GM23338 (cell line): ENCODE data around the gene ATAD2B. TPM values are rescaled to one million over a fixed set of nuclear protein-coding genes. Genes with fewer than 3 reads are reported as not detected.

Experiments used
- ATAC-seq: fragments of 200-7000 bp; cut with Tn5 transposase; 3 replicates; pipeline ENCODE4 v1.9.1; 2020
- DNase-seq: peaks from one replicate; pipeline ENCODE4 v3.0.0-alpha.2; 2015; ENCODE audit warnings: low spot score
- H2AFZ ChIP-seq: fragments of 200-600 bp; sonication (generic); 2 replicates; pipeline ENCODE4 v1.8.0; 2016; ENCODE audit warnings: antibody characterized with exemption, mild to moderate bottlenecking, moderate library complexity
- H3F3A ChIP-seq: fragments of 200-600 bp; sonication (generic); replicated peaks from 2 replicates; pipeline ENCODE4 v1.8.0; 2017; ENCODE audit warnings: antibody characterized with exemption, mixed run types, low read depth
- H3K27ac ChIP-seq: fragments of 200-600 bp; sonication (generic); 2 replicates; pipeline ENCODE4 v1.6.1; 2016; ENCODE audit warnings: low read depth
- H3K27me3 ChIP-seq: fragments of 200-600 bp; sonication (generic); 2 replicates; pipeline ENCODE4 v1.8.0; 2016; ENCODE audit warnings: mild to moderate bottlenecking, mixed run types, moderate library complexity; ENCODE audit not compliant: insufficient read depth
- H3K36me3 ChIP-seq: fragments of 200-600 bp; sonication (generic); 2 replicates; pipeline ENCODE4 v1.8.0; 2016; ENCODE audit warnings: mild to moderate bottlenecking; ENCODE audit not compliant: insufficient read depth
- H3K4me1 ChIP-seq: fragments of 200-600 bp; sonication (generic); 2 replicates; pipeline ENCODE4 v1.8.0; 2016; ENCODE audit warnings: mild to moderate bottlenecking, moderate library complexity; ENCODE audit not compliant: insufficient read depth
- H3K4me2 ChIP-seq: fragments of 200-600 bp; sonication (generic); 2 replicates; pipeline ENCODE4 v1.7.1; 2017; ENCODE audit warnings: mixed run types
- H3K4me3 ChIP-seq: fragments of 200-600 bp; sonication (generic); 2 replicates; pipeline ENCODE4 v1.6.1; 2016; ENCODE audit warnings: mixed run types
- H3K79me2 ChIP-seq: fragments of 200-600 bp; sonication (generic); replicated peaks from 2 replicates; pipeline ENCODE4 v1.8.0; 2017; ENCODE audit warnings: mild to moderate bottlenecking; ENCODE audit not compliant: insufficient read depth
- H3K9me2 ChIP-seq: fragments of 200-600 bp; sonication (generic); 2 replicates; pipeline ENCODE4 v1.8.0; 2017; ENCODE audit not compliant: insufficient read depth
- H4K20me1 ChIP-seq: fragments of 200-600 bp; sonication (generic); replicated peaks from 2 replicates; pipeline ENCODE4 v1.8.0; 2017; ENCODE audit warnings: mild to moderate bottlenecking; ENCODE audit not compliant: insufficient read depth
- H3K27ac Mint-ChIP-seq: 2 replicates; pipeline ENCODE4 v1.8.0; 2020; ENCODE audit warnings: inconsistent platforms, mild to moderate bottlenecking, moderate library complexity, mixed read lengths
- H3K27me3 Mint-ChIP-seq: 3 replicates; pipeline ENCODE4 v1.8.0; 2022; ENCODE audit warnings: low read depth, mild to moderate bottlenecking, moderate library complexity, mixed read lengths, inconsistent platforms; ENCODE audit not compliant: insufficient read depth, poor library complexity
- H3K36me3 Mint-ChIP-seq: 3 replicates; pipeline ENCODE4 v1.8.0; 2021; ENCODE audit warnings: low read depth, mild to moderate bottlenecking, inconsistent platforms, moderate library complexity, mixed read lengths
- H3K4me1 Mint-ChIP-seq: 3 replicates; pipeline ENCODE4 v1.8.0; 2020; ENCODE audit warnings: mild to moderate bottlenecking, inconsistent platforms, mixed read lengths
- H3K4me3 Mint-ChIP-seq: 3 replicates; pipeline ENCODE4 v1.8.0; 2021; ENCODE audit warnings: moderate library complexity, mild to moderate bottlenecking, inconsistent platforms, mixed read lengths
- H3K9me3 Mint-ChIP-seq: 3 replicates; pipeline ENCODE4 v1.8.0; 2020; ENCODE audit warnings: moderate library complexity, mild to moderate bottlenecking, inconsistent platforms, mixed read lengths
- CREB1 ChIP-seq: fragments of 250-450 bp; sonication (Bioruptor Pico); IDR thresholded peaks from 2 replicates; pipeline ENCODE4 v1.5.0; 2020; ENCODE audit warnings: low read depth, mild to moderate bottlenecking, moderate library complexity
- EZH2phosphoT487 ChIP-seq: fragments of 200-600 bp; sonication (generic); IDR thresholded peaks from one replicate; pipeline ENCODE4 v1.8.1; 2018; ENCODE audit warnings: antibody characterized with exemption; ENCODE audit not compliant: unreplicated experiment
- JUNB ChIP-seq: IDR thresholded peaks from one replicate; pipeline ENCODE4 v1.6.1; 2016; ENCODE audit warnings: antibody characterized with exemption; ENCODE audit not compliant: unreplicated experiment
- NANOG ChIP-seq: IDR thresholded peaks from 2 replicates; pipeline ENCODE4 v1.6.1; 2016; ENCODE audit warnings: antibody characterized with exemption, borderline replicate concordance
- POLR2AphosphoS5 ChIP-seq: IDR thresholded peaks from 2 replicates; pipeline ENCODE4 v1.6.1; 2016; ENCODE audit warnings: antibody characterized with exemption, low read depth
- STAT1 ChIP-seq: IDR thresholded peaks from one replicate; pipeline ENCODE4 v1.6.1; 2016; ENCODE audit warnings: antibody characterized with exemption; ENCODE audit not compliant: unreplicated experiment
- ZNF331 ChIP-seq: fragments of 250-450 bp; sonication (Bioruptor Pico); IDR thresholded peaks from 2 replicates; pipeline ENCODE4 v1.5.0; 2020; ENCODE audit warnings: low read depth, mild to moderate bottlenecking, moderate library complexity
- polyA plus RNA-seq: library from polyadenylated mRNA; unstranded; fragments of >200 nt; fragmentation: Nextera tagmentation; extraction: Ambion mirVana; gene quantifications from 2 replicates; pipeline ENCODE4 v1.2.1, GENCODE V29; 2016
- total RNA-seq: library from RNA; depleted of rRNA; stranded (reverse); fragments of >200 nt; shearing (Covaris generic); gene quantifications from 2 replicates; pipeline ENCODE4 v1.2.3, GENCODE V29; 2014
- TF ChIP-seq, protein P1 (sequence below): fragments of 250-450 bp; sonication (Bioruptor Pico); IDR thresholded peaks from 2 replicates; pipeline ENCODE4 v1.5.0; 2020; ENCODE audit warnings: mild to moderate bottlenecking, moderate library complexity
- TF ChIP-seq, protein P2 (sequence below): IDR thresholded peaks from 2 replicates; pipeline ENCODE4 v1.6.1; 2016; ENCODE audit warnings: antibody characterized with exemption

The ATAD2B gene
- total and polyA plus RNA-seq, 2 experiments from 2014 or later = 12.4 to 19.3 TPM

DNA sequence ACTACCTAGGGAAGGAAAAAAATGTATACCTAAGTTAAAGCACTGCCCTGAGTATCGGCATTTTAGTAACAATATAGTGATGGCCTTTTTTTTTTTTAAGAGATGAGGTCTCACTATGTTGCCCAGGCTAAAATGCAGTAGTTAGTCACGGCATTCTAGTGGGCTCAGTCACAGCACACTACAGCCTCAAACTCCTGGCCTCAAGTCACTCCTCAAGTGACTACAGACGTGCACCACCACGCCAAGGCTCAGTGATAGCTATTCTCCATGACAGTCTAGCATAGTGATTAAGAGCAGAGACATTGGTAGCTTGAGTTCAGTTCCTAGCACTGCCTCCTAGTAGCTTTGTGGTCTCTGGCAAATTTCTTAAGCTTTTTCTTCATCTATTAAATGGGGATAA, 40.9 kb upstream of the ATAD2B start:
- no peak overlapping the region for H3K4me3 ChIP-seq
- no peaks in the 10 kb centered on the region for H3K4me1 Mint-ChIP-seq
- no peak overlapping the region for H3K27ac ChIP-seq
- H3F3A ChIP-seq = no peaks in the 10 kb centered on the region
- H4K20me1 ChIP-seq = no peaks in the 10 kb centered on the region
- H3K27me3 ChIP-seq = no peaks in the 10 kb centered on the region
- H3K36me3 Mint-ChIP-seq = peaks cover 9% of the 10 kb centered on the region
- no peaks in the 10 kb centered on the region for H3K27me3 Mint-ChIP-seq
- ATAC-seq = no peak
- H3K9me3 Mint-ChIP-seq = no peaks in the 10 kb centered on the region
- no peak overlapping the region for H3K4me2 ChIP-seq
- H2AFZ ChIP-seq = no peak overlapping the region
- TF ChIP-seq, protein P1, sequence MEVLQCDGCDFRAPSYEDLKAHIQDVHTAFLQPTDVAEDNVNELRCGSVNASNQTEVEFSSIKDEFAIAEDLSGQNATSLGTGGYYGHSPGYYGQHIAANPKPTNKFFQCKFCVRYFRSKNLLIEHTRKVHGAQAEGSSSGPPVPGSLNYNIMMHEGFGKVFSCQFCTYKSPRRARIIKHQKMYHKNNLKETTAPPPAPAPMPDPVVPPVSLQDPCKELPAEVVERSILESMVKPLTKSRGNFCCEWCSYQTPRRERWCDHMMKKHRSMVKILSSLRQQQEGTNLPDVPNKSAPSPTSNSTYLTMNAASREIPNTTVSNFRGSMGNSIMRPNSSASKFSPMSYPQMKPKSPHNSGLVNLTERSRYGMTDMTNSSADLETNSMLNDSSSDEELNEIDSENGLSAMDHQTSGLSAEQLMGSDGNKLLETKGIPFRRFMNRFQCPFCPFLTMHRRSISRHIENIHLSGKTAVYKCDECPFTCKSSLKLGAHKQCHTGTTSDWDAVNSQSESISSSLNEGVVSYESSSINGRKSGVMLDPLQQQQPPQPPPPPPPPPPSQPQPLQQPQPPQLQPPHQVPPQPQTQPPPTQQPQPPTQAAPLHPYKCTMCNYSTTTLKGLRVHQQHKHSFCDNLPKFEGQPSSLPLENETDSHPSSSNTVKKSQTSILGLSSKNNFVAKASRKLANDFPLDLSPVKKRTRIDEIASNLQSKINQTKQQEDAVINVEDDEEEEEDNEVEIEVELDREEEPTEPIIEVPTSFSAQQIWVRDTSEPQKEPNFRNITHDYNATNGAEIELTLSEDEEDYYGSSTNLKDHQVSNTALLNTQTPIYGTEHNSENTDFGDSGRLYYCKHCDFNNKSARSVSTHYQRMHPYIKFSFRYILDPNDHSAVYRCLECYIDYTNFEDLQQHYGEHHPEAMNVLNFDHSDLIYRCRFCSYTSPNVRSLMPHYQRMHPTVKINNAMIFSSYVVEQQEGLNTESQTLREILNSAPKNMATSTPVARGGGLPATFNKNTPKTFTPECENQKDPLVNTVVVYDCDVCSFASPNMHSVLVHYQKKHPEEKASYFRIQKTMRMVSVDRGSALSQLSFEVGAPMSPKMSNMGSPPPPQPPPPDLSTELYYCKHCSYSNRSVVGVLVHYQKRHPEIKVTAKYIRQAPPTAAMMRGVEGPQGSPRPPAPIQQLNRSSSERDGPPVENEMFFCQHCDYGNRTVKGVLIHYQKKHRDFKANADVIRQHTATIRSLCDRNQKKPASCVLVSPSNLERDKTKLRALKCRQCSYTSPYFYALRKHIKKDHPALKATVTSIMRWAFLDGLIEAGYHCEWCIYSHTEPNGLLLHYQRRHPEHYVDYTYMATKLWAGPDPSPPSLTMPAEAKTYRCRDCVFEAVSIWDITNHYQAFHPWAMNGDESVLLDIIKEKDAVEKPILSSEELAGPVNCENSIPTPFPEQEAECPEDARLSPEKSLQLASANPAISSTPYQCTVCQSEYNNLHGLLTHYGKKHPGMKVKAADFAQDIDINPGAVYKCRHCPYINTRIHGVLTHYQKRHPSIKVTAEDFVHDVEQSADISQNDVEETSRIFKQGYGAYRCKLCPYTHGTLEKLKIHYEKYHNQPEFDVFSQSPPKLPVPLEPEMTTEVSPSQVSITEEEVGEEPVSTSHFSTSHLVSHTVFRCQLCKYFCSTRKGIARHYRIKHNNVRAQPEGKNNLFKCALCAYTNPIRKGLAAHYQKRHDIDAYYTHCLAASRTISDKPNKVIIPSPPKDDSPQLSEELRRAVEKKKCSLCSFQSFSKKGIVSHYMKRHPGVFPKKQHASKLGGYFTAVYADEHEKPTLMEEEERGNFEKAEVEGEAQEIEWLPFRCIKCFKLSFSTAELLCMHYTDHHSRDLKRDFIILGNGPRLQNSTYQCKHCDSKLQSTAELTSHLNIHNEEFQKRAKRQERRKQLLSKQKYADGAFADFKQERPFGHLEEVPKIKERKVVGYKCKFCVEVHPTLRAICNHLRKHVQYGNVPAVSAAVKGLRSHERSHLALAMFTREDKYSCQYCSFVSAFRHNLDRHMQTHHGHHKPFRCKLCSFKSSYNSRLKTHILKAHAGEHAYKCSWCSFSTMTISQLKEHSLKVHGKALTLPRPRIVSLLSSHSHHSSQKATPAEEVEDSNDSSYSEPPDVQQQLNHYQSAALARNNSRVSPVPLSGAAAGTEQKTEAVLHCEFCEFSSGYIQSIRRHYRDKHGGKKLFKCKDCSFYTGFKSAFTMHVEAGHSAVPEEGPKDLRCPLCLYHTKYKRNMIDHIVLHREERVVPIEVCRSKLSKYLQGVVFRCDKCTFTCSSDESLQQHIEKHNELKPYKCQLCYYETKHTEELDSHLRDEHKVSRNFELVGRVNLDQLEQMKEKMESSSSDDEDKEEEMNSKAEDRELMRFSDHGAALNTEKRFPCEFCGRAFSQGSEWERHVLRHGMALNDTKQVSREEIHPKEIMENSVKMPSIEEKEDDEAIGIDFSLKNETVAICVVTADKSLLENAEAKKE = no peak
- TF ChIP-seq STAT1 (no peak), JUNB (no peak), EZH2phosphoT487 (no peak), POLR2AphosphoS5 (no peak), CREB1 (no peak), ZNF331 (CRISPR knock-in tag) (no peak), NANOG (no peak)
- TF ChIP-seq, protein P2, sequence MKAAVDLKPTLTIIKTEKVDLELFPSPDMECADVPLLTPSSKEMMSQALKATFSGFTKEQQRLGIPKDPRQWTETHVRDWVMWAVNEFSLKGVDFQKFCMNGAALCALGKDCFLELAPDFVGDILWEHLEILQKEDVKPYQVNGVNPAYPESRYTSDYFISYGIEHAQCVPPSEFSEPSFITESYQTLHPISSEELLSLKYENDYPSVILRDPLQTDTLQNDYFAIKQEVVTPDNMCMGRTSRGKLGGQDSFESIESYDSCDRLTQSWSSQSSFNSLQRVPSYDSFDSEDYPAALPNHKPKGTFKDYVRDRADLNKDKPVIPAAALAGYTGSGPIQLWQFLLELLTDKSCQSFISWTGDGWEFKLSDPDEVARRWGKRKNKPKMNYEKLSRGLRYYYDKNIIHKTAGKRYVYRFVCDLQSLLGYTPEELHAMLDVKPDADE = no peak
- no peaks in the 10 kb centered on the region; the same call in 1 of the 2 replicates for H3K36me3 ChIP-seq
- no peaks in the 10 kb centered on the region for H3K9me2 ChIP-seq
- H3K4me1 ChIP-seq = no peaks in the 10 kb centered on the region
- no peak for DNase-seq
- H3K79me2 ChIP-seq = no peaks in the 10 kb centered on the region; the same call in 1 of the 2 replicates
- H3K27ac Mint-ChIP-seq = no peak overlapping the region
- H3K4me3 Mint-ChIP-seq = no peak overlapping the region
